Effector CD4-positive, alpha-beta T cell (primary cell): Measurements from ENCODE around the gene IMPDH1.

Source experiments
- DNase-seq: peaks from one replicate; pipeline ENCODE4 v3.0.0-alpha.2; 2020

Gene IMPDH1

DNA sequence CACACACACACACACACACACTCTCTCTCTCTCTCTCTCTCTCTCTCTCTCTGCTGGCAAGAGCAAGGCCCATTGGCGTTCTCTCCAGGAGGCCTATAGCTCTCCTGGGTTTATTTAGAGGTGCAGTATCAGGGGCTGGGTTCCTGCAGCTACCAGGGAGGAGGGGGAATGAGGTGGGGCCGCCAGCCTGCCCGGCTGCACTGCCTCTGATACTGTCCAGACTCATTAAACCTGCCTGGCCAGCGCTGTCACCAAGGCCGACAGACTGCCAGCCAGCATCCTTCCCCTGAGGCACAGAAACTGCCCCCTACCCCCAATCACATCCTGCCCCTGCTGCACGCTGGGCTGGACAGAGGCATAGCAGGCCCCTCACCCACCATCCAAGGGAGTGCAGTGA is 52.6 kb downstream of the IMPDH1 start:
- no peak for DNase-seq

DNA sequence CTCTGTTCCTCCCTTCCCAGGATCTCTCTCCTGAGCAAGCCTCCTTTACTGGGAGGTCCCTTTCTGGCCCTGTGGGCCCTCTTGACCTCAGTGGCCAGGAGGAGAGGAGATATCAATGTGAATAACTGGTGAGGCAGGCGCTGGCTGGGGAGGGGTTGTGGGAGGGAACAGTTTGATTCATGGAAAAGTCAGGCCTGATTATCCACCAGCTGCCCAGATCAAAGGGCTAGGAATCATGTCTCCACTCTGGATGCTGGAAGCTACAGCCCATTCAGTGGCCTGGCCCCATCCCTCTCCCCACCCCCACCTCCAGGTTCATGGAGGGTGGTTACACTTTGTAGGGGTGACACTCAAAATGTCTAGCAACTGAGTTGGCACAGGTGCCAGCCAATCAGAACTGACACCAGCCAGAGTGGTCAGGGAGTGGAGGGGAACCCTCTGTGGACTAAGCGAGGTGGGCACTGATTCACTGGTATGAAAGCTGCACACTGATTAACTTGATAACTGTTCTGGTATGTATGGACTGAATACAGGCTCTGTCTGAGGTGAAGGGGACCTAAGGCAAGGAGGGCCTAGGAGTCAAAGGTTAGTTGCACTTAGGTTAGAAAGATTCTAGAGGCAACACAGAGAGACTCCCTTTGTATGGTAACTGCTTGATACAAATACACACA is 53.1 kb downstream of the IMPDH1 start:
- DNase-seq = no peak

DNA sequence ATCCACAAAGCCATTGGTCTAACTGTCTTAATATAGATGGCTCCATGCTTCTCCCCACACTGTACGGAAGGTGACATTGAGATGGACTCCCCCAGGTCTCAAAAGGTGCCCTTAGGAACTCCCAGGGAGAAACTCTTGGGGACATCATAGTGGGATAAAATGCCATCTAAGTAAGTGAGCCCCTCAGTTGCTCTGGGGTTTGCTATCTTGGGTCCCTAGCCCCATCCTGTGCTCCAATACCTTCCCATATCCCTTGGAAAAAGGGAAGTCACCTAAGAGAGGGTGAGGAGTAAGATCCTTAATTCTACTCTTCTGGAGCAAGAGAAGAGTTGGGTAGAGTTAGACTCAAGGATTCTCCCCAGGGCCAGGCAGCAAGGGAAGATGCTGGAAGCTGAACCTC is 56.2 kb downstream of the IMPDH1 start:
- no peak for DNase-seq

DNA sequence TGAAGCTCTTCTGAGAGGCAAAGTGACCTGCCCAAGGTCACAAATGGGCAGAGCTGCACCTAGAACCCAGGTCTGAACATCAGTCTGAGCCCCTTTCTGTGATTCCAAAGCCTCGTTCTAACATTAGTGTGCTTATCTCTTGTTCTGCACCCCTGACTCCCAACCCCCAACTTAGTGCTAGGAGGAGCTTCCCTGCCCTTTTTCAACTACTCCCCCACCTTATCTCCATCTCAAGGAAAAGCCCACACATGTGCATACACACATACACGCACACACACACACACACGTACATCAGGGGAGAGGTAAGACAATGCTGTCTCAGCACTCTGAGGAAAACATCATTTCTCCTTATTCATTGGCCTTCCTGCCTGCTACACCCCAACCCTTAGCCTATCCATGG is 56.6 kb downstream of the IMPDH1 start:
- DNase-seq = no peak

DNA sequence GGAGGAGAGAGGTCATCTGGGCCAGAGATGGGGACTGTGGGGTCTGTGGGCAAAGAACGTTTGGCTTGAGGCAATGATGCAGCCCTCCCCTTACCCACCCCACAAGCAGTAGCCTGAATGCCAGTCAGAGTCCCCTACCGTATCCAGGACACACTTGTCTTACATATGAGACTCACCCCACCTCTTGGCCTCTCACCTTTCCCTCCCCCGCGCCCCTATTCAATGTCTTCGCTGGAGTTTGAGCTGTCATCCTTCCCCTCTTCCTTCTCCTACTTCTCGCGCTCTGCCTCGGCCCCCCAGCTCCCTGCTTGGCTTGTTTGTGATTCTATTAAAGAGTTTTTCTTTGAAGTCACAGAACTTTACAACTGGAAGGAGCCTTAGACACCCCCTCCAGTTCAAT is 57.1 kb downstream of the IMPDH1 start:
- DNase-seq = no peak

DNA sequence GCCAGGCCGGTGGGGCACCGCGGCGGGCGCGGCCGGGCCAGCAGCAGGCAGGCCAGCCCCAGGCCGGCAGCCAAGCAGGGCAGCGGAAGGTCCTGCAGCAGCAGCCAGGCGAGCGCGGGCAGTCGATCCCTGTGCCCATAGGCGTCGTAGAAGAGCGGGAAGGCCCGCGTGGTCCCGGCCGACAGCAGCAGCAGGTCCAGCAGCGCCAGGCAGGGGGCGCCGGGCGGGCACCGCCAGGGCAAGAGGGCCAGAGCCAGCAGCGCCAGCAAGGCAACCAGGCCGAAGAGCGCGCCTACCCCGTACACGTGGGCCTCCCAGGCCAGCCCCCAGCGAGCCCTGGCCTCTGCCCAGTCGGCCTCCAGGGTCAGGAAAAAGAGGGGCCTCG is 57.6 kb downstream of the IMPDH1 start:
- no peak for DNase-seq

DNA sequence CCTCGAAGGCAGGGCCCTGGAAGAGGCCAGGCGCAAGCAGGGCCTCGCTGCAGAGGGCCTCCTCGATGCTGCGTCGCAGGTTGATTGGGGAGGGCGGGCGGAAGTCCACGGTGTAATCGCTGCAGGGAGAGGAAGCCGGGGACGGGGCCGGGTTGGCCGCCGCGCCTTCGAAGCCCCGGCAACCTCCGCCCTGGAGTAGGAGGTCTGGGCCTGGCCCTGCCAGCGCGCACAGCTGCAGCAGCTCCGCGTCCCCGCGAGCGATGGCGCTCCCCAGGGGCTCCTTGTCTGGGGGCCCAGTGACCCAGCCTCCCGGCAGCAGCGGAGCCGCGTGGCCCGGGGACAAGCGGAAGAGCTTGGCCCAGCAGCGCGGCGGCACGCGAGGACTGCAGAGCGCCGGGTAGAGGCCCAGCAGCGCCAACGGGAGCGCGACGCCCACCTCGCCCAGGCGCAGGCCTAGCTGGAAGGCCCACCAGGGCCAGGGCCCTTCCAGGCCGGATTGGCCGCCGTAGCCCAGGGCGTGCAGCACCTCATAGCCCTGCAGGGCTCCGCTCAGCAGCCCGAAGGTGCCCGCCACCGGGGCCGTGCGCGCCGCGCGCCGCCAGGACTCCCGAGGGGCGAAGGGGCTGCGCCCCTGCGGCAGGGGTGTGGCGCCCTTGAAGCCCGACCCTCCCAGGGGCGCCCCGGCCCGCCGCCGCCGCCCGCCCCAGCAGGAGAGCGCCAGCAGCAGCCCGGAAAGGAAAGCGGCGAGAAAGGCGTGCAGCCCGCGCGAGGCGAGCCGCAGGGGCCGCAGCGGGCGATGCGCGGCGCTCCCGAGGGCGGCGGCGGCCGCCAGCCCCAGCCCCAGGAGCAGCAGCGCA is 58.3 kb downstream of the IMPDH1 start:
- DNase-seq = no peak

DNA sequence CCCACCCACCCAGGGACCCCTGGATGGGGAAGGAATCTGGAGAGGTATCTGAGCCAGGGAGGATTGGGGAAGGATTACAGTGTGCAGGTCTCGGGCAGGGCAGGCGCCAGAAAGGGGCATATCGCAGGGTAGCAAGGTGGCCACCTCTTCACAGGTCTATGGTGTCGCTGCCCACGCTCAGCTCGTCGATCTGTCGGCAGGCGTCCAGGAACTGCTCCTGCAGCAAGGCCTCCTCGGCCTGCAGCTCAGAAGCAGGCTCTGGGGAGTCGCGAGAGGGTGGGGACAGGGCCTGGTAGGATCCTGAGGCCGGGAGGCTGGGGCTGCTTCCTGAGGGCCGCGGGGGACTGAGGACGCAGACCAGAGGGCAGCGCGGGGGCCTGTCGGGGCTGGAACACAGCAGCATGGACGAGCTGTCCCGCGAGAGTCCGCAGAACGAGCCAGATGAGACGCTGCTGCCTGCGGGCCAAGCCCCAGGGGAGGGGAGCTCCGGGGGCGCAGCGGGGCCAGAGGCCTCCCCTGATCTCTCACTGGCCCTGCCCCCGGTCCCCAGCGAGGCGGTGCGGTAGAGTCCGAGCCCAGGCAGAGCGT is 59.0 kb downstream of the IMPDH1 start:
- DNase-seq = no peak

DNA sequence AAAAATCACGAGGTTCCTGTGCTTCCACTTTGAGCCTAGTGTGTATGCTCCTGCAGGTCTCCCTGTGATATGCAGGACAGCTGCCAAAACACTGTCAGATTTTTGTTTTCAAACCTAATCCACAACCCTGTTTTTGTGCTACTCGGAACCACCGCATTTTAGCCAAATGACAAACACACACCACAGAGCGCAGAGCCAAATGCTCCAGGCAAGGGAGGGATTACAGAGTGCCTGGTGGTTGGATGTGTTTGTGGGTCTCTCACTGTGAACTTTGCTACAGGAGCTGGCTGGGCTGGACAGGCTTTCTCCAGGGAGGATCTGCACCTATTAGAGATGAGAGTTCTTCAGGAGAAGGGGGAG is 60.3 kb downstream of the IMPDH1 start:
- DNase-seq = no peak

DNA sequence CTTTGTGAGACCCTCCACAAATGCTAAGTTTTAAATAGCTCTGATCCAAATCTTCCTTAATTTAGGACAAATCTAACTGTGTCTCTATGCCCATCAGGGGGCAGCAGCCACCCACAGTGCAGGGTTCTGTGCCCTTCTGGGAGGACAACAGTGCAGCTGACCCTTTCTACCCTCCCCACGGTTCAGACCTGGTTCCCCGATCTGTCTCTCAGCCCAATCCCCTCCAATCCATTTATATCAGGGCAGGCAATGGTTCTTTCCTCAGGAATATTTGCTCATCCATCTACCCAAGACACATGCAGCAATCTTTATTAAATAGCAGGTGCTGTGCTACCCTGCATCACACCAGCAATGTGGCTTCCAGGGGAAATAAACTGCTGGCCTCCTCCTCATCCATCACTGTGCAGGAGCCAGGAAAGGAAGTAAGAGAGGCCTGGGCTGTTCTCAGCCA is 62.1 kb downstream of the IMPDH1 start:
- DNase-seq = no peak

DNA sequence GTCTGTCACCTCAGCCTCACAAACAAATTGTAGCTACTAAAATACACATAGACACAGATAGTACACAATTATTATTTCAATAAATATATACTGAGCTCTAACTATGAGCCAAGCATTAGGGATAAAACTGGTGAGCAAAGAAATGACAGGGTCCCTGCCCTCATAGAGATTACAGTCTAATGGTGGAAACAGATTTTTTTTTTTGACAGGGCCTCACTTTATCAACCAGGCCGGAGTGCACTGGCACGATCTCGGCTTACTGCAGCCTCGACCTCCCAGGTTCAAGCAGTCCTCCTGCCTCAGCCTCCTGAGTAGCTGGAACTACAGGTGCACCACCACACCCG is 65.4 kb downstream of the IMPDH1 start:
- DNase-seq = no peak

DNA sequence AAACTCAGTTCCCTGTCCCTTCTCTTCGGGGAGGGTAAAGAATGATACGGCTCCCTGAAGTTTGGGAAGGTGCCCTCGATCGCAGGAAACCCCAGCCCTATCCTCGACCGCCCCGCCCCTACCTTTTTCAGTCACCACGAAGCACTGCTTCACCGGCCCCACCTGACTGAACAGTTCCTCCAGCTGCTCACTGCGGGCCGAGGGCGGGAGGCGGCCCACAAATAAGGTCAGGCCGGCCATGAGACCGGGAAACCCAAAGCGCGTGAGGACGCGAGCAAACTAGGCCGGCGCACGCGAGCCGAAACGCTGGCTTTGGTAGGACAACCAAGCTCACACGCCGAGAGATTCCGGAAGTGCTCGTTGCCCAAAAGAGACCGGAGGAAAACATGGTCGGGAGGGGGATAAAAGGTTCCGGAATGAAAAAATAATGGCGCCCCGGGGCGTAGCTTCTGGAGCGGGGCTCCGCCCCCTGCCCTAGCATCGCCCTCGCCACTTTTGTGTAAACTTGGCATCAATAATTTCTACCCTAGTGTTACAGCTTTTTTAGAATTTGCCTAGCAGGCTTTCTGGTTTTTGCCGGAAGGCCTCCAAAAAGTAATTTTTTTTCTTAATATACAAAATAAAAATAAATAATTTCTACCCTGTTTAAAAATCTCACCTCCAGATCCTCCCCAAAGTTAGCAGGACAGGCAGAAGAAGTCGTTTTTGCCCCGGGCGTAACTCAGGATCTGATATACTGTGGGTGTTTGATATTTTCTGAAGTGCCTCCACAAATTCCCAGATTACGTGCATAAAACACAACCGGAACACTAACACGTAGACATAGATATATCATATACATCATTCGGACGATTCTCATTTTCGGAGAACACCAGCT is 66.0 kb downstream of the IMPDH1 start, which contains the start of gene RBM28:
TSS of gene RBM28 (minus strand) at position 355 of the 877 bp plus-strand sequence. CDS start at position 240, 115 bp downstream.
- peak; percentile 76 for DNase-seq
